Measurements from ENCODE around the gene AGAP3.
A peak's percentile ranks its signal among the peaks of the same experiment; 100 is the strongest.

AGAP3 gene

DNA sequence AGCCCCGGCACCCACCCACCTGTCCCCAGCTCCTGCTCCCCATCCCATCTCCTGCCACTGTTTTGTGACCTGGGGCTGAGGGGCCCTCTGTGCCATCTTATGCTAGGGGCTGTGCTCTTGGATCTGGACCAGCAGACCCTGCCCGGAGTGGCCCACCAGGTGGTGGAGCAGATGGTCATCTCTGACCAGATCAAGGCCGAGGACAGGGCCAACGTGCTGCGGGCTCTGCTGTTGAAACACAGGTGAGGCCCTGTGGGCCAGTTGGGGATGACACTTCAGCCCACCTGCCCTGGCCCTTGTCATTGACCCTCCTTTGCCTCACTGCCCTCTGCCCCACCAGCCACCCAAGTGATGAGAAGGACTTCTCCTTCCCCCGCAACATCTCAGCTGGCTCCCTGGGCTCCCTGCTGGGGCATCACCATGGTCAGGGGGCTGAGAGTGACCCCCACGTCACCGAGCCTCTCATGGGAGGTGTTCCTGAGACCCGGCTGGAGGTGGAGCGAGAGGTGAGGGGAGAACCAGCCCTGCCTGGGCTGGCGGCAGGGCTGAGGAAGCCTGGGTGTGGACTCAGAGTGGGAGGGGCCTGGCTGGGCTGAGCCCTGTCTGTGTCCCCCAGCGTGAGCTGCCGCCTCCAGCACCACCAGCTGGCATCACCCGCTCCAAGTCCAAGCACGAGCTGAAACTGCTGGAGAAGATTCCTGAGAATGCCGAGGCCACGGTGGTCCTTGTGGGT, 16.3 kb upstream of the AGAP3 start:
- DNase-seq (ENCODE audit: low read depth, low spot score): no peak
- H3K4me3 ChIP-seq (ENCODE audit: low read length): no peak overlapping the region

DNA sequence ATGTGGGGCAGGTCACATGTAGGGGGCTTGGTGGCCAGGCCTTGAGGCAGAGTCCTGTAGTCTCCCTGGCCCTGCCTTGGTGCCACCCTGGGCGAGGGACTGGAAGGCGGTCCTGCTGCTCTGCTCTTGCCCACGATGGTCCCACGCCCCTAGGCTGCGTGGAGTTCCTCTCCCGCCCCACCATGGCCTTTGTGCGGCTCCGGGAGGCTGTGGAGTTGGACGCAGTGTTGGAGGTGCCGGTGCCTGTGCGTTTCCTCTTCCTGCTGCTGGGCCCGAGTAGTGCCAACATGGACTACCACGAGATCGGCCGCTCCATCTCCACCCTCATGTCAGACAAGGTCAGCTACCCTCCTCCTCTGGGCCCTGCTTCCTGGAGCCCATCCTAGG, 15.7 kb upstream of the AGAP3 start:
- H3K4me3 ChIP-seq (ENCODE audit: low read length): no peak overlapping the region
- no peak for DNase-seq (ENCODE audit: low read depth, low spot score)

DNA sequence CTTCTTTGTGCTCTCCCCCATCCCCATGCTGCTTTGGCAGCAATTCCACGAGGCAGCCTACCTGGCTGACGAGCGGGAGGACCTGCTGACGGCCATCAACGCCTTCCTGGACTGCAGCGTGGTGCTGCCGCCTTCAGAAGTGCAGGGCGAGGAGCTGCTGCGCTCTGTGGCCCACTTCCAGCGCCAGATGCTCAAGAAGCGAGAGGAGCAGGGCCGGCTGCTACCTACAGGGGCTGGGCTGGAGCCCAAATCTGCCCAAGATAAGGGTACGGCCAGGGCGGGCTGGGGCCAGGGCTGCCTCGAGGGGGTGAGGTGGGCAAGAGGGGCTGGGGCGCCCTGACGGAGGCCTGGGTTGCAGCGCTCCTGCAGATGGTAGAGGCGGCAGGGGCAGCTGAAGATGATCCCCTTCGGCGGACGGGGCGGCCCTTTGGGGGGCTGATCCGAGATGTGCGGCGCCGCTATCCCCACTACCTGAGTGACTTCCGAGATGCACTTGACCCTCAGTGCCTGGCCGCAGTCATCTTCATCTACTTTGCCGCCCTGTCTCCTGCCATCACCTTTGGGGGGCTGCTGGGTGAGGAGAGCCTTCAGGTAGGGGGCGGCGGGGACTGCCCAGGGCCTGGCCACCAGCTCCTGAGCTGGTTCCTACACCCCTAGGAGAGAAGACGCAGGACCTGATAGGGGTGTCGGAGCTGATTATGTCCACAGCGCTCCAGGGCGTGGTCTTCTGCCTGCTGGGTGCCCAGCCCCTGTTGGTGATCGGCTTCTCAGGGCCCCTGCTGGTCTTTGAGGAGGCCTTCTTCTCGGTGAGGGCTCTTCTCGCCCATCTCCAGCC, 15.0 kb upstream of the AGAP3 start:
- no peak overlapping the region for H3K4me3 ChIP-seq (ENCODE audit: low read length)
- no peak for DNase-seq (ENCODE audit: low read depth, low spot score)

DNA sequence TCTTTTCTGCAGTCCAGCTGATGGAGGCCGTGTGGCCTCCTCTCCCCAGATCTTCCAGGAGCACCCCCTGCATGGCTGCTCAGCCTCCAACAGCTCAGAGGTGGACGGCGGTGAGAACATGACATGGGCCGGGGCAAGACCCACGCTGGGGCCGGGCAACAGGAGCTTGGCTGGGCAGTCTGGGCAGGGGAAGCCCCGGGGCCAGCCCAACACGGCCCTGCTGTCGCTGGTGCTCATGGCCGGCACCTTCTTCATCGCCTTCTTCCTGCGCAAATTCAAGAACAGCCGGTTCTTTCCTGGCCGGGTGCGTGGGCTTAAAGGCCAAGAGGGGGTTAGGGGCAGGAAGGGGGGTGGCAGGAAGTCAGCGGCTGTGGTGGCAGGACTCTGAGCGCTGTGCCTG, 12.3 kb upstream of the AGAP3 start:
- no peak overlapping the region for H3K4me3 ChIP-seq (ENCODE audit: low read length)
- DNase-seq (ENCODE audit: low read depth, low spot score): no peak

DNA sequence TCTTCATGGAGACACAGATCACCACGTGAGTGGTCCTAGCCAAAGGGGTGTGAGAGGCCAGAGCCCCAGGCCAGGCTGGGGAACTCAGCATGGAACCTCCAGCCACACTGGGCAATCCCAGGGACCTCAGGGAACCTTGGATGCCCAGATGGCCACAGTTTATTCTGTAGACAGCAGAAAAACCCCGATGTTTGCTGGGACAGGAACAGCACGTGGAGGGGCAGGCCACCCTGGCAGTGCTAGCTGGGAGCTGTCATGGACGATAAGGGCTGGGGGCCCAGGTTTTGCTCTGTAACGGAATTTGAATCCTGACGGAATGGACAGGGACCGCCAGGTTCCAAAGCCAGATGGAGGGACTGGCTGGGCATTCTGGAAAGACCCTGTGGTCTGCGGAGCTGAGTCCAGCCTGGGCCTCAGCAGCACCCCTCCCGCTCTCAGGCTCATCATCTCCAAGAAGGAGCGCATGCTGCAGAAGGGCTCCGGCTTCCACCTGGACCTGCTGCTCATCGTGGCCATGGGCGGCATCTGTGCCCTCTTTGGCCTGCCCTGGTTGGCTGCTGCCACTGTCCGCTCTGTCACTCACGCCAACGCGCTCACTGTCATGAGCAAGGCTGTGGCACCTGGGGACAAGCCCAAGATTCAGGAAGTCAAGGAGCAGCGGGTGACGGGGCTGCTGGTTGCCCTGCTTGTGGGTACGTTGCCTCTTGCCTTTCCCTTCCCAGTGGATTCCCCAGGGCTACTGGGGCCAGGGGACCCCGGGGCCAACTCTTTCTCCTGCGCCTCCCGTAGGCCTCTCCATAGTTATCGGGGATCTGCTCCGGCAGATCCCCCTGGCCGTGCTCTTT, 11.2 kb upstream of the AGAP3 start:
- no peak overlapping the region for H3K4me3 ChIP-seq (ENCODE audit: low read length)
- DNase-seq (ENCODE audit: low read depth, low spot score): no peak

DNA sequence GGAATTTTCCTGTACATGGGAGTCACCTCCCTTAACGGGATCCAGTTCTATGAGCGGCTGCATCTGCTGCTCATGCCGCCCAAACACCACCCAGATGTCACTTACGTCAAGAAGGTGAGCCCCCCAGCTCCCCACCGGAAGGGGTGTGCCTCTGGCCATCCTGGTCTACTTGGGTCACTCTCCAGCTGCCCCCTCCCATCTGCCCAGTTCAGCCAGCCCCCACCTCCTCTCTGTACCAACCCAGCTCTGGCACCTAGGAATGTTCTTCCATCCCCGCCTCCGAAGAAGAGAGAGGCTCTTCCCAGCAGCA, 10.7 kb upstream of the AGAP3 start:
- DNase-seq (ENCODE audit: low read depth, low spot score): no peak

DNA sequence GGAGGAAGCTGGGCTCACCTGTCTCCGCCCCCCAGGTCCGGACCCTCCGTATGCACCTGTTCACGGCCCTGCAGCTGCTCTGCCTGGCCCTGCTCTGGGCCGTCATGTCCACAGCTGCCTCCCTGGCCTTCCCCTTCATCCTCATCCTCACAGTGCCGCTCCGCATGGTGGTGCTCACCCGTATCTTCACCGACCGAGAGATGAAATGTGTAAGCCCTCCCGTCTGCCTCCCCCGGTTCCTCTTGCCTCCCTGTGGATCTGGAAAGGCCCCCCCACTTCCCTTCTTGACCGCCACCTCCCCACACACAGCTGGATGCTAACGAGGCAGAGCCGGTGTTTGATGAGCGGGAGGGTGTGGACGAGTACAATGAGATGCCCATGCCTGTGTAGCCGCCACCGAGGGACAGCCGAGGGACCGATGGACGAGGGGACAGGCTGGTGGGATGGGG, 10.3 kb upstream of the AGAP3 start:
- no peak for DNase-seq (ENCODE audit: low read depth, low spot score)
- no peak overlapping the region for H3K4me3 ChIP-seq (ENCODE audit: low read length)

More for the DNA sequence above, 10.7 kb upstream of the AGAP3 start:
- H3K4me3 ChIP-seq (ENCODE audit: low read length): no peak overlapping the region

DNA sequence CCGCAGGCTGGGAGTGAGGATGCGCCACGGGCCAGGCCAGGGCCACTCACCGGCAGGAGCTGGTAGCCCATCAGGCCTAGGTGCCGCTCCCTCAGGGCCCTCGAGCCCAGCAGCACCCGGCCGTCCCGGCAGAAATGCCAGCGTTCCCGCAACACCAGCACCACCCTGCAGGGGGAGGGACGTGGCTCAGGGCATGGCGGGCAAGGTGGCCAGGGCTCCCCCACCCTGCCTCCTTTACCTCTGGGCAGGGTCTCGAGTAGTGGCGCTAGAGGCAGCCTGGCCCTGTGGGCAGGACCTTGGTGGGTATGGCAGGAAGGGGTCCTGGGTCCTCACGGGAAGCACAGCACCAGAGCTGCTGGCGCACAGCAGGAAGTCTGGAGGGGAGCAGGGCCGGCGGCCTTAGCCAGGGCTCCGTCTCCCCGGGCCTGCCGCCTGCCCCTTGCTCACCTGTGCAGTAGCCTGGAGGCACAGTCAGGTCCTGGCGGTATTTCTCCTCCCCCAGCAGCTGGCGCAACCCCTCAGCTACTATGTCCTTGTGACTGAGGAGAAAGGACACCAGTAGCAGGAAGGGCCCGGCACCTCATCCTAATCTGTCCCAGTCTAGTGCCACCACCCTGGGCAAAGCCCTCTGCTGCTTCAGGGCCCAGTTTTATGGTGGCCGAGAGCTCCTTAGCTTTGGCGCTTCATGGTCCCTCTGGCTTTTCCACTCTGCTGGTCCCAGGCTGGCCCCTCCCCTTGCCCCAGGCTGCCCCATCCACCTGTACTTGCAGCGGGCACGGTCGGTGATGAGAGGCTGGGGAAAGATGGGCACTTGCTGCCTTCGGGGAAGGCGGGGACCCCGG, 9.2 kb upstream of the AGAP3 start:
- DNase-seq (ENCODE audit: low read depth, low spot score): no peak
- H3K4me3 ChIP-seq (ENCODE audit: low read length): no peak overlapping the region

DNA sequence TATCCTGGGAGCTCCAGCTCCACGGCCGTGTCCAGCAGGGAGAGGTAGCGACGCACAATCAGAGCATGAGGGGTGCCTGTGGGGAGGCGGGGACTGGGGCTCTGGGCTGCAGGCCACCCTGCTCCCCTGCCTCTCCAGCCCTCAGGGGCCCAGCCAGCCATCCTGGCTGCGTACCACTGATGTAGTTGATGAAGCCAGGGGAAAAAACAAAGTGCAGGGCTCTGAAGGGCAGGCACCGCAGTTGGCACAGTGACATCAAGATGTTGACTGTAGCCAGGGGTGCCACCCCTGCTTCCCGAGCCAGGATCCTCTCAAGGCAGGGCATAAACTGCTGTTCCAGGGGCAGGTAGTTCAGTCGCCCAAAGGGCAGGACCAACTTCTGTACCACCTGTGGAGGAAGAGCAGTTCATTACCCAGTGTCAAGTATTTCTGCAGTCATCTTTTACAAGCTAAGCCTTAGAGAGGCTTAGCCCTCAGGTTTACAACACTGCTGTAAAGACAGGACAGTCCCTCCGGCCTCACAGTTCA, 8.5 kb upstream of the AGAP3 start:
- DNase-seq (ENCODE audit: low read depth, low spot score): no peak
- H3K4me3 ChIP-seq (ENCODE audit: low read length): no peak overlapping the region

DNA sequence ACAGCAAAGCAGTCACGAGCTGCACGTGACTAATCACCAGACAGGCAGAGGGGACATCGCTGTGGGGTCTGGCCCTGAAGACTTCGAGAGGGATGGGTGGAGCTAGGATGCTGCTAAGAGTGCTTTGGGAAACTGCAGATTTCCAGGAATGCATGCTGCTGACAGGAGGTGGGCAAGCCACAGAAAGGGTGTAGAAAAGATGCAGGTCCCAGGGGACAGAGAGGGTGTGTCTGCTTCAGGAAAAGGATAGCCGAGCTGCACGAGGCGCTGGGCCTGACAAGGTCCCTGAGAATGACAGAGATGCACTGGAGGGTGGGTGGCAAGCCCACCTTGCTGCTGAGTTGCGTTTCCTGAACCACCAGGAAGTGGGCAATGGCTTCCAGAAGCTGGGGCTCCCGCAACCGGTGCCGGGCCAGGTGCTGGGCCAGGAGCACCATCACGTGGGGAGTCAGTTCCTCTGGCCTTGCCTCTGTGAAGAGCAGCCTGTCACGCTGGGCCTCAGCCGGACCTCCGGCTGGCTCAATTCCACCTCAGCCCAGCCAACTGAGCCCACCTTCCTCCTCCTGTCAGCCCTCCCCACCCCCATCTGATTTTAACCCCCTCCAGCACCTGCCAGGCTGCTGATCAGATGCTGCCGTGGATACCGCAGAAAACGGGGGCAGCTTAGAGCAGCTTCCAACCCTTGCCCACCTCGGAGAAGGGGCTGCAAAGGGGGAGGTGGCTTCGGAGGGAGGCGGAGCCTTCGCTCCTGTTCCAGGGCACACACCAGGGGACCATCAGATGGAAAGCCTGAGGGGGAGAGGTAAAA, 7.8 kb upstream of the AGAP3 start:
- peak; percentile 64 for DNase-seq (ENCODE audit: low read depth, low spot score)
- H3K4me3 ChIP-seq (ENCODE audit: low read length): peak overlapping the region; percentile 92

DNA sequence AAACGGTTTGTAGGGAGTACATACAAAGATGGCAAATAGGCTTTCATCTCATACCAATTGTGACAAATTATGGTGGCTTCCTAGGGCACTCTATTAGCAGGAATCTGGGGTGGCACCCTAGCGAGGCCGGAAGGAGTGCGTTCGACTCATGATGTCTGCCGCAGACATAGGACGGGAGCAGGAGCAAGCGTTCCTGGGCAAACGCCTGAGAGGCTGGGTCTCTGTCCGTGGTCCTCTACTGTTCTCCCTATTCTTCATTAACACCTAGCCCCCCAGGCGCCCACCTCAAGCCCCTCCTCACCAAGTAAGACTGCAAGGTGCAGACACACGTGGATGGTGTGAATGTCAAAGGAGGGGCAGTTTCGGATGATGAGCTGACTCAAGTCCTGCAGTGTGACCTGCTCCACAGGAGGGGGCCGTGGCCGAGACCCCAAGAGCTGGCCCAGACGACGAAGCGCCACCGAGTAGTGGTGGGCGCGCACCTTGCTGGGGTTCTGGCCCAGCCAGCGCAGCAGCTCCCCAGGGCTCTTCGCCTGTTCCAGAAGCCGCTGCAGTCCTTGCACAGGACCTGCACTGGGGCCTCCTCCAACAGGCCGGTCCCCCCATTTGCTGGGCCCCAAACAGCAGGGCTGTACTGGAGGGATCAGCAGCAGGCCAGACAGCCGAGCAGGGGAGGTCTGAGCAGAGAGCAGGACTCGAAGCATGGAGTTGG, 6.9 kb upstream of the AGAP3 start:
- no peak for DNase-seq (ENCODE audit: low read depth, low spot score)
- peak overlapping the region; percentile 92 for H3K4me3 ChIP-seq (ENCODE audit: low read length)

DNA sequence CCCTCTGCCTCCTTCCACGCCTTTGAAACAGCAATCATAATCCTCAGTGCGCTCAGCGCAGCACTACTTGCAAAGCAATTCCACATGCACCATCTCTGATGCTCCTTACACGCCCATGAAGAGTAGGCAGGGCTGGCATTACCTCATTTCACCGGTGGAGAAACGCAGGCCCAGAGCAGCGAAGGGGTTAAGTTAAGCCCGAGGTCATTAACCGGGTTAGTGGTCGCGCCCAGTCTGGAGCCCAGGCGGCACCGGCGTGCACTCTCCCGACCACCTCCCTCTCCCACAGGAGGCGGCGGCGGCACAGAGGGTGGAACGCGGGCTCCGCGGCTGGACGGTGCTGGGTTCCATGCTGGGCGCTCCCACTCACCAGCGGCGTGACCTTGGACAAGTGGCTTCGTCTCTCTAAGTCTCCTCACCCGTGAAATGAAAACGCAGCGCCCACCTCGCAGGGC, 6.2 kb upstream of the AGAP3 start:
- peak overlapping the region; percentile 92 for H3K4me3 ChIP-seq (ENCODE audit: low read length)
- DNase-seq (ENCODE audit: low read depth, low spot score): no peak

DNA sequence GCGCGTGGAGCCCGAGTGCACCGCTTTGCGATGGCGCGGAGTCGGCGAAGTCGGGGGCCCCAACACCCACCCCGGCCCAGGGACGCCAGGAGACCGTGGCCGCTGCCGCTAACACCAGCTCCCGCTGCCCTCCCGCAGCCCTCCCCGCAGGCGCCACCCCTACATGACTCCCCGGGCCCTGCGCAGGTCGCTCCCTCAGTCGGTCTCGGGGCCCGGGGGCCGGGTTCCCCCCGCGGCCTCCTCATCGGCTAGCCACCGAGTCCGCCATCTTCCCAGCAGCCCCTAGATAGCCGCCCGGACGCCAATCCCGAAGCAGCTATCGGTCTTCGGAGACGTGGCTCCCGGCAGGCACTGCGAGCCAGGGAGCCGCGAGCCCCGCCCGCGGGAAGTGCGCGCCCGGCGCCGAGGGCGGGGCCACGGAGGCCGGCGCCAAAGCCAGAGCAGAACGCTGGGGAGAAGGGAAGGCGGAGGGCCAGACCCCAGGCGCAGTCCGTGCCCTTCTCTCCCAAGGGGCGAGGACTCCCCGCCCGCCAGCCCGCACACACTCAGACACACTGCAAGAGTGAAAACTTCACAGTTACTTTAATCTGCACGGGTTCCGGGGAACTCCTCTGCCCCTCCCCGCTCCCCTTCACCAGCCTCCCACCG, 5.6 kb upstream of the AGAP3 start, which contains the start of gene FASTK:
FASTK (minus strand) TSS at position 288 of the 648 bp plus-strand sequence; CDS start at position 245, 43 bp downstream.
- DNase-seq (ENCODE audit: low read depth, low spot score): peak; percentile 76
- peak within 1 kb of the TSS; percentile 92 for H3K4me3 ChIP-seq (ENCODE audit: low read length)

DNA sequence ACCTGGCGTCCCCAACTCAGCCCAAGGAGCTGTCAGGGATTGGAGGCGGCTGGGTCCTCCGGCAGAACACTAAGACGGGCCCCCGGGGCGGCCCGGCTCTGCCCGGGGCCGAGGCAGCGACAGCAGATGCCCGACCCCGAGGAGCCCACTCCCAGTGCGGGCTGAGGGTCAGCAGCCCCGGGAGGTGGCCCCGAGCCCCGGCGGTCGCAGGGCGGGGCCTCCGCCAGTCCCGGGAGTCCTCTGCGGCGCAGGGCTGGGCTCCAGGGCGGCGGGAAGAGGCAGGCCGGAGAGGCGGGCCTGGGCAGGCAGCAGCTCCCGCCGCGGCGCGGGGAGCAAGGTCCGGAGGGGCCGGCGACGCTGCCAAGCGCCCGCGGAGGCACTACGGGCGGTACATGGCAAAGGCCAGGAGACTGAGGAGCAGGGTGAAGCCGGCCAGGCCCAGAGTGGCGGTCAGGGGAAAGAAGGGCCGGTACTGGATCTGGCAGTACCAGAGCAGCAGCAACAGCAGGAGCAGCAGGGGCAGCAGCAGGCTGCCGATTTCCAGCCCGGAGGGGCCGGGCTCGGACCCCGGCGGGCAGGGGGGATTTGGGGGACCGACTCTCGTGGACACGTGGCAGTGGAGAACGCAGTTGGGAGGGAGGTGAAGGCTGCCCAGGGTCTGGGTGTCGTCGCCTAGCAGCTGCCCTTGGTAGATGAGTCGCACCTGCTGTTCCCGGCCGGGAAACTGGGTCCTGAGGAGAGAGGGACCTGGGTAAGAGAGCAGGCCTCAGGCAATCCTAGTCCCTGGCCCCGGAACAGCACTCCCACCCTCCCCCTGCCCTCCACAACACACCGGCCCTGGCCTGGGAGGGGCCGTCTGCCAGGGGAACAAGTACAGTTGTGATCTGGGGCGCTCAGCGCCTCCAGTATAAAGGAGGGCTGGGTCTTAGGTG, 4.8 kb upstream of the AGAP3 start:
- DNase-seq (ENCODE audit: low read depth, low spot score): no peak
- peak overlapping the region; percentile 92 for H3K4me3 ChIP-seq (ENCODE audit: low read length)

DNA sequence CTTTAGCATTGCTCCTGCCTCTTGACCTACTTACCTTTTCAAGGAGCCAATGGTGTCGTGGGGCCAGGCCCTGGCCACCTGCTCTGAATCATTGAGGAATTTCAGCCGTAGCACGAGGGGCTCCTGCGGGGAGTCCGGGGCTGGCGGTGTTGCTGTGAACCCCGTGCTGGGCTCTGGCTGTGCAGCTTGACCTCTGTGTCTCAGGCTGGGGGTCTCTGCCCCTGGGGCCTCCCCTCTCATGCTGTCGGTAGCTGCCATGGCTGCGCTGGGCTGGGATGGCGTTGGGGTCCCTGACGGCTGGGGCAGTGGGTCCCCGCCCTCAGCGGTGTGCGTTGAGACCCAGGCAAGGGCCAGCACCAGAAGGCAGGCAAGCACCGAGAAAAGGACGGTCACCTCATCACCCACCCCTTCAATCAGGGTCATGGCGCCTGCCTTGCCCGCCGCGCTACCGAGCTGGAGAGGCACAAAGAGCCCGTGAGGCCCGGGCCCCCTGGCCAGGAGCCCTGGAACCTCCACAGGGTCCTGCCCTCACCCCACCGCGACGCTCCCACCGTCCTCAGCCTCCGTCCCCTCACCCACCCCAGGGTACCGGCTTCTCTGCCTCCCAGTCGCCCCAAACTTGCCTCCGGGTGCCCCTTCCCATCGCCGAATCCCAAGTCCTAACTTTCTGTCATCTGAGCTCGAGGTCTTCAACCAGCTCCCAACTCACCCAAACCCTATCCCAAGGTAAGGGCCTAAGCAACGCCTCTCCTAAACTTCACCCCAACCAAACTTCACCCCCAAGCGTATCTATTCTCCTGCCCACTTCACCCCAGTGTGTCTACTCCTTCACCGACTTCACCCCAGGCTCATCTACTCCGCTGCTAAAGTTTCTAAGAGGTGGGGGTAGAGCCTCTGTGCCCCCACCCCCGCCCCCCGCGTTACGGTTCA, 3.9 kb upstream of the AGAP3 start:
- H3K4me3 ChIP-seq (ENCODE audit: low read length): peak overlapping the region; percentile 77
- no peak for DNase-seq (ENCODE audit: low read depth, low spot score)
